AG08396 (cell line): ENCODE results near the gene COL13A1.

Experiments
- DNase-seq: peaks from one replicate; pipeline ENCODE4 v3.0.0; 2012; ENCODE audit warnings: low spot score, mixed read lengths

Gene COL13A1

DNA sequence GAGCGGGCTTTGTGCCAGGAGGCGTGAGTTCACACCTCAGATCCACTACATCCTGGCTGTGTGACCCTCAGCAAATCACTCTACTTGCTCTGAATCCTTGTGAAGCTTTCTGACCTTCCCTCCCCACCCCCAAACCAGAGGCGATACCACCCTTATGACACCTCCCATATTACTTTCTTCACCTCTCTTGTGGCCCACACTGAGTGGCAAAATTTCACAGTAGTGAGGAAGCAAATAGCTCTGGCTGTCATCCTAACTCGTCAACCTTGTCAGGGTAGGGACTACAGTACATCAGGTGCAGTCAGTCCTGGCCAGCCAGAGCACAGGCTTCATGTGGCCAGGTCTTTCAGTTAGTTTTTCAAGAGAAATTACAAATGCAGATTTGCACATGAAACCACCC is 19.1 kb downstream of the COL13A1 start:
- DNase-seq: no peak

- DNase-seq: no peak
Observed at GRCh38 chr10:69825604-69826003, 23.9 kb downstream of the COL13A1 start.

GRCh38 chr10:69826094-69826493 is 24.4 kb downstream of the COL13A1 start:
- DNase-seq: no peak

- no peak for DNase-seq
Observed at GRCh38 chr10:69826789-69827554, 25.3 kb downstream of the COL13A1 start.

DNA sequence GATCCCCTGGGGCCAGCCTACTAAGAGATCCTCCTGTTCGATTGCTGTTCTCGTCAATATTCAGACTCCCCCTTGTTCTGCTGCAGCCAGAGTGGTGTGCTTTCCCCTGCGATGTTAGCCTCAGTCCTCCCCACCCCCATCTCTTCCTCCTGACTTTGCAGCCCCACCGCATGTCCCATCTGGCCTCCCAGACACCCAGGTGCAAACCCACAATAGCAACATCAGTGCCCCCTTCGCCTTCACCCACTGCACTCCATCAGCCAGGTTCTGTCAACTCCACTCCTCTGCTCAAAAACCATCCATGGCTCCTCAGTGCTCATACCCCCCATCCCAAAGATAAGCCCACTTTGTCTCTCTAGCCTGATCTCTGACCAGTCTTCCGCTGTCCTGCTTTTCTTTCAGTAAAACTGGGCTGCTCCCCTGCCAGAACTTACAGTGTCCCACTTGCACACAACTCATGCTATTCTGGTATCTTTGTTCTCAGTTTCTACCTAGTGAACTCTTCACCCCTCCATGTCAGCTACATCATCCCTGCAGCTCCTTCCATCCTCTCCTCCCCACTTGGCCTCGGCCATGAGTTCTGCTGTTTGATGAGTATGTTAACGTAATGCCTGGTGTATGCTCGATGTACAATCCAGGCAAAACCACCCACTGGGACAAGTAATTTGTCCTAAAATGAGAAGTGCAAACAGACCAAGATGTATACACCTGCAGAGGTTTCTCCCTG is 26.6 kb downstream of the COL13A1 start:
- no peak for DNase-seq

GRCh38 chr10:69829775-69830174 is 28.1 kb downstream of the COL13A1 start:
- no peak for DNase-seq

- DNase-seq: peak; percentile 32
Observed at GRCh38 chr10:69831231-69831855, 29.6 kb downstream of the COL13A1 start.

GRCh38 chr10:69835233-69835632 is 33.5 kb downstream of the COL13A1 start:
- no peak for DNase-seq

- no peak for DNase-seq
Observed at GRCh38 chr10:69835875-69836730, 34.4 kb downstream of the COL13A1 start.

- no peak for DNase-seq
Observed at GRCh38 chr10:69836731-69837030, 35.0 kb downstream of the COL13A1 start.

GRCh38 chr10:69837261-69837660 is 35.6 kb downstream of the COL13A1 start:
- DNase-seq: no peak

- DNase-seq: no peak
Observed at GRCh38 chr10:69838418-69838817, 36.7 kb downstream of the COL13A1 start.

DNA sequence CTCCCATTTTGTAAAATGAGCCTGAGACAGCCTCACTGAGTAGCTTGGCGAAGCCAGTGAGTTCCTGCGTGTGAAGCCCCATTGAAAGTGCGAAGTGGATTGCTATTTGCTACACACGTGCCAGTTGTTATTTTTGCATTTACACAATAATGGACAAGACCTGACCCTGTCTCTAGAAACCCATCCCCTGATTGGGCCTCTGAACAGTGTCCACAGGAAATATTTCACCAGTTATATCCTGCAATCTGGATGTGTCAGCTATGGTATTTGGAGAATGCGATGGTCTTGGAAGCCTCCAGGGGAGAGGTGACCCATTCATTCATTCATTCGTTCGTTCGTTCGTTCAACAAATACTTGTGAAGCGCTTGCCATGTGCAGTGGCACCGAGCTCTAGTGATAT is 37.1 kb downstream of the COL13A1 start:
- DNase-seq: peak; percentile 41

- DNase-seq: no peak
Observed at GRCh38 chr10:69839696-69840345, 38.1 kb downstream of the COL13A1 start.

GRCh38 chr10:69840773-69841172 is 39.1 kb downstream of the COL13A1 start:
- DNase-seq: no peak

- no peak for DNase-seq
Observed at GRCh38 chr10:69842020-69842419, 40.3 kb downstream of the COL13A1 start.

DNA sequence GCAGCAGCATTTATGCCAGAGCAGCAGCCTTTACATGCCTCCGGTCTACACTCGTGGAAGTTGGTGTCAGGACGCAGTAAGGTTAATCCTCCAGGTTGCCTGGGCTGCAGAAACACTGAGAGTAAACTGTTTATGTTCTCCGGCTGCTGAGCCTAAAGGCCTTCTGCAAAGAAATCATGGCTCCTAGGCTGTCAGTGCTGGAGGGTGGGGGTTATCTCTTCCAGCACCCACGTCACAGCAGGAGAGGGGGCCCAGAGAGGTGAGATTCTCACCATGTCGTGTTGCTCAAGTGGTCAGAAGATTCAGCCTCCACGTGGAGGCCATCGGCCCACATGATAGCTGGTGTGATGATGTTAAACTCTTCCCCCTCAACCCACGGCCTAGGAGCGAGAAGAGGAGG is 41.2 kb downstream of the COL13A1 start:
- DNase-seq: no peak

GRCh38 chr10:69843923-69844322 is 42.2 kb downstream of the COL13A1 start:
- no peak for DNase-seq

GRCh38 chr10:69844698-69845097 is 43.0 kb downstream of the COL13A1 start:
- no peak for DNase-seq

DNA sequence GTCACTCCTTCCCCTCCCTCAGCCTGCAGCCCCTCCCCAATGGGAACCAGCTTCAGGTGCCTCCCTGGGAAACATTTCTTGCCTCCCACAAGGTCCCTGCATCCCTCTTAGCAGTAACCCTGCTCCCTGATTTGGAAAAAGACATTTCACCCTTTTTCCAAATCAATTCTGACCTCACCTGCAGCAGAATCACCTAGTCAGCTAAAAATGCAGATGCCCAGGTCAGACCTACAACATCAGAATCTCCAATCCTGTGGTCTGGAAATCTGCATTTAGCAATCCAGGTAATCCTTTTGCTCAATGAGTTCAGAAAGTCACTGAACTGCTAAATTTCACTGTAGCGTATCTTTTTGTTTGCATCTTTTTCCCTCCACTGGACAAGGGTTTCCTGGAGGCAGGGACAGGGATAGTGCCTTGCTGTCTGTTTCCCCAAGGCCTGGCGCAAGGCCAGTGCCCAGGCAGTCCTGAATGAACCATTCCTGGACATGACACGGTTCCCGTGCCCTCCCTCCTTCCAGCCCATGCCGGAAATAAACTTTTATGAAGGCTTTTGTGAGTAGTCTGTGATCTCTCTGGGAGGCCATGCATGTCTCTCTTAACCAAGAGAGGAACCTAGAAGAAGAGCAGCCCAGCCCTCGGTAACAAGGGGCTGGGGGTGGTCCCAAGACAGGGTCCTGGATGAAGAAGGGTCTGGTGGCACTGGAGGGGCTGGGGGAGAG is 44.0 kb downstream of the COL13A1 start:
- peak; percentile 62 for DNase-seq

DNA sequence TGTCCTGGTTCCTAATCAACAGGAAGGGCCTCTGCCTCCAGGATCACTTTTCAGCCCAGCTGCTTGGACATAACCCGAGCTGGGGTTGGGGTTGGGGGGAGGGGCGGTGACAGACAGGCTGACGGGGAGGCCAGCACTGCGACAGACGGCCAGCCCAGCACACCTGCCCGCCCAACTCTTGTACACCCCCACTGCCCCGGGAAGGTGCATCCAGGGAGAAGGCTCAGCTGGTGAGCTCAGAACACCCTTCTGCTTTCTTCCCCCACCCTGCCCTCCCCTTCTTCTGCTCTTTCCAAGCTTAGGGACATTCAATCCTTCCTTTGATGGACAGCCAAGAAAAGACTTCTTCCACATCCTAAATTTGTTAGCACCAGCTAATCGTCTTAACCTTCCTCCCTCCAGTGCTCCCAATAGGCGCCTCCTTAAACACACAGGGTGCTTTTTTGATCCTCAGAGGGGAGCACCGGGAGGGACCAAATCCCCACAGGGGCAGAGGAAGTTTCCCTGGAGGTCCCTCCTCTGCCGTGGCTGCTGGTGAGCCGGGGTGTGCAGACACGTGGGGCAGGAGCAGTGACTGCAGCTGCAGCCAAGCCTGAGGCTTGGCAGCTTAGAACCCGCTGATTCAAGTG is 44.7 kb downstream of the COL13A1 start:
- peak; percentile 55 for DNase-seq
